BLaER1 (cell line): Measurements from ENCODE around the gene ZBED4.

Source experiments
- H3K27ac ChIP-seq: shearing (Covaris generic); formaldehyde crosslinking; 2 replicates; pipeline ENCODE4 v1.8.1; 2022
- H3K27me3 ChIP-seq: shearing (Covaris generic); formaldehyde crosslinking; 2 replicates; pipeline ENCODE4 v1.8.1; 2022
- H3K36me3 ChIP-seq: shearing (Covaris generic); formaldehyde crosslinking; 2 replicates; pipeline ENCODE4 v1.8.1; 2022
- H3K4me1 ChIP-seq: shearing (Covaris generic); formaldehyde crosslinking; 2 replicates; pipeline ENCODE4 v1.8.1; 2022
- H3K4me2 ChIP-seq: shearing (Covaris generic); formaldehyde crosslinking; 2 replicates; pipeline ENCODE4 v1.8.1; 2022
- H3K4me3 ChIP-seq: shearing (Covaris generic); formaldehyde crosslinking; 2 replicates; pipeline ENCODE4 v1.8.1; 2022
- H3K9ac ChIP-seq: shearing (Covaris generic); formaldehyde crosslinking; 2 replicates; pipeline ENCODE4 v1.8.1; 2022
- H3K9me3 ChIP-seq: shearing (Covaris generic); formaldehyde crosslinking; 2 replicates; pipeline ENCODE4 v1.8.1; 2022
- H4K20me1 ChIP-seq: shearing (Covaris generic); formaldehyde crosslinking; 2 replicates; pipeline ENCODE4 v1.8.1; 2022
- Cebpa-rat ChIP-seq: shearing (Covaris generic); IDR thresholded peaks from 2 replicates; pipeline ENCODE4 v1.8.1; 2022

Gene ZBED4

GRCh38 chr22:49853981-49854831 is 562 bp downstream of the ZBED4 start:
- Histone ChIP-seq H3K4me2 (peak overlapping the region; percentile 93), H3K4me1 (peaks cover 78% of the 10 kb centered on the region), H3K9me3 (peaks cover 4% of the 10 kb centered on the region; the same call in 1 of the 2 replicates), H3K4me3 (peak overlapping the region; percentile 97), H3K9ac (peak overlapping the region; percentile 97), H3K27me3 (peaks cover 26% of the 10 kb centered on the region), H4K20me1 (peaks cover 52% of the 10 kb centered on the region), H3K27ac (peak overlapping the region; percentile 96), H3K36me3 (peaks cover 31% of the 10 kb centered on the region)
- TF ChIP-seq Cebpa-rat, result no peak

- peaks cover 63% of the 10 kb centered on the region for H4K20me1 ChIP-seq
- H3K9me3 ChIP-seq, result peaks cover 4% of the 10 kb centered on the region; the same call in 1 of the 2 replicates
- H3K27ac ChIP-seq, result peak overlapping the region; percentile 96; the same call in 1 of the 2 replicates
- H3K27me3 ChIP-seq, result peaks cover 15% of the 10 kb centered on the region
- H3K9ac ChIP-seq, result peak overlapping the region; percentile 97
- H3K4me3 ChIP-seq, result peak overlapping the region; percentile 97
- peaks cover 42% of the 10 kb centered on the region for H3K36me3 ChIP-seq
- H3K4me2 ChIP-seq, result peak overlapping the region; percentile 93
- peaks cover 66% of the 10 kb centered on the region for H3K4me1 ChIP-seq
- TF ChIP-seq Cebpa-rat, result no peak
Observed at GRCh38 chr22:49855251-49855911, 1.7 kb downstream of the ZBED4 start.

- peaks cover 61% of the 10 kb centered on the region for H3K4me1 ChIP-seq
- TF ChIP-seq Cebpa-rat, result no peak
- H3K4me2 ChIP-seq, result peak overlapping the region; percentile 93
- peaks cover 49% of the 10 kb centered on the region for H3K36me3 ChIP-seq
- H3K27ac ChIP-seq, result 0 out of 2 replicates have a peak overlapping the region, but pooled peaks have one; percentile 1
- H3K4me3 ChIP-seq, result no peak overlapping the region
- 0 out of 2 replicates have a peak overlapping the region, but pooled peaks have one; percentile 97 for H3K9ac ChIP-seq
- H3K27me3 ChIP-seq, result peaks cover 5% of the 10 kb centered on the region
- peaks cover 8% of the 10 kb centered on the region for H3K9me3 ChIP-seq
- H4K20me1 ChIP-seq, result peaks cover 73% of the 10 kb centered on the region
Observed at GRCh38 chr22:49856343-49856742, 2.7 kb downstream of the ZBED4 start.

GRCh38 chr22:49856766-49857618 is 3.3 kb downstream of the ZBED4 start:
- no peak overlapping the region for H3K9ac ChIP-seq
- no peak overlapping the region for H3K4me3 ChIP-seq
- peak overlapping the region; percentile 33; the same call in 1 of the 2 replicates for H3K4me2 ChIP-seq
- no peak for TF ChIP-seq Cebpa-rat
- peaks cover 14% of the 10 kb centered on the region for H3K9me3 ChIP-seq
- H3K27ac ChIP-seq, result no peak overlapping the region
- no peaks in the 10 kb centered on the region for H3K27me3 ChIP-seq
- H3K4me1 ChIP-seq, result peaks cover 54% of the 10 kb centered on the region
- peaks cover 56% of the 10 kb centered on the region for H3K36me3 ChIP-seq
- H4K20me1 ChIP-seq, result peaks cover 79% of the 10 kb centered on the region

GRCh38 chr22:49858827-49859226 is 5.2 kb downstream of the ZBED4 start:
- Histone ChIP-seq H3K4me3 (no peak overlapping the region), H3K4me1 (peaks cover 44% of the 10 kb centered on the region), H3K36me3 (peaks cover 74% of the 10 kb centered on the region), H4K20me1 (peaks cover 98% of the 10 kb centered on the region), H3K4me2 (peak overlapping the region; percentile 39; the same call in 1 of the 2 replicates), H3K9me3 (peaks cover 33% of the 10 kb centered on the region), H3K9ac (no peak overlapping the region), H3K27ac (no peak overlapping the region), H3K27me3 (no peaks in the 10 kb centered on the region)
- TF ChIP-seq Cebpa-rat, result no peak

- no peak for TF ChIP-seq Cebpa-rat
- no peaks in the 10 kb centered on the region for H3K27me3 ChIP-seq
- H3K36me3 ChIP-seq, result peaks cover 93% of the 10 kb centered on the region
- H3K4me3 ChIP-seq, result no peak overlapping the region
- H3K4me1 ChIP-seq, result peaks cover 22% of the 10 kb centered on the region
- H3K9me3 ChIP-seq, result peaks cover 63% of the 10 kb centered on the region
- no peak overlapping the region for H3K27ac ChIP-seq
- peaks cover 98% of the 10 kb centered on the region for H4K20me1 ChIP-seq
- H3K9ac ChIP-seq, result no peak overlapping the region
- H3K4me2 ChIP-seq, result no peak overlapping the region
Observed at GRCh38 chr22:49861642-49862495, 8.2 kb downstream of the ZBED4 start.

- H3K27ac ChIP-seq, result no peak overlapping the region
- H3K9ac ChIP-seq, result no peak overlapping the region
- no peaks in the 10 kb centered on the region for H3K27me3 ChIP-seq
- H3K4me3 ChIP-seq, result no peak overlapping the region
- H3K4me1 ChIP-seq, result peaks cover 16% of the 10 kb centered on the region
- H3K4me2 ChIP-seq, result no peak overlapping the region
- H4K20me1 ChIP-seq, result peaks cover 98% of the 10 kb centered on the region
- peaks cover 93% of the 10 kb centered on the region for H3K36me3 ChIP-seq
- H3K9me3 ChIP-seq, result peaks cover 69% of the 10 kb centered on the region
- no peak for TF ChIP-seq Cebpa-rat
Observed at GRCh38 chr22:49862496-49862776, 8.8 kb downstream of the ZBED4 start.

- Histone ChIP-seq H3K36me3 (peaks cover 94% of the 10 kb centered on the region), H4K20me1 (peaks cover 98% of the 10 kb centered on the region), H3K9me3 (peaks cover 81% of the 10 kb centered on the region), H3K4me3 (no peak overlapping the region), H3K4me2 (no peak overlapping the region), H3K9ac (no peak overlapping the region), H3K4me1 (peaks cover 1% of the 10 kb centered on the region; the same call in 1 of the 2 replicates), H3K27me3 (no peaks in the 10 kb centered on the region), H3K27ac (no peak overlapping the region)
- no peak for TF ChIP-seq Cebpa-rat
Observed at GRCh38 chr22:49863931-49864330, 10.3 kb downstream of the ZBED4 start.
